ENCODE results near the gene HSD17B2. TPM values are rescaled to one million over a fixed set of nuclear protein-coding genes. Genes with fewer than 3 reads are reported as not detected.

HSD17B2 gene
- total and polyA plus RNA-seq, 7 donors = 0.16 to 0.19 TPM; not detected in 5

GRCh38 chr16:82046941-82047340 is 11.9 kb downstream of the HSD17B2 start:
- DNase-seq (no peak), ATAC-seq (no peak)
- H3K4me3 ChIP-seq = no peak overlapping the region
- H3K9me3 ChIP-seq = no peaks in the 10 kb centered on the region
- intact Hi-C loops (cut with DNase I) = no loop called here
- TF ChIP-seq CTCF (IDR thresholded peaks at IDR 0.05) = no peak
- H3K27me3 ChIP-seq (ENCODE audit: insufficient read depth in 3 of 3, low read length in 2 of 3) = peaks cover 0 to 2% (median 0%) of the 10 kb centered on the region in 3 donors
- no peaks in the 10 kb centered on the region for H3K4me1 ChIP-seq
- H3K36me3 ChIP-seq (ENCODE audit: insufficient read depth in 1 of 2, low read depth in 1 of 2) = no peaks in the 10 kb centered on the region
- H3K27ac ChIP-seq = no peak overlapping the region
- 92 to 96% (median 94%) methylated on average over 2 of the region's 2 CpGs for WGBS, 3 donors

- intact Hi-C loops (cut with DNase I) = no loop called here
- Histone ChIP-seq H3K9me3 (no peaks in the 10 kb centered on the region), H3K4me1 (no peaks in the 10 kb centered on the region), H3K27me3 (ENCODE audit: insufficient read depth in 3 of 3, low read length in 2 of 3) (peaks cover 0 to 2% (median 0%) of the 10 kb centered on the region in 3 donors), H3K4me3 (no peak overlapping the region), H3K27ac (no peak overlapping the region), H3K36me3 (ENCODE audit: insufficient read depth in 1 of 2, low read depth in 1 of 2) (no peaks in the 10 kb centered on the region)
- 85 to 90% (median 90%) methylated on average over 2 of the region's 2 CpGs for WGBS, 3 donors
- no peak for DNase-seq
- no peak for TF ChIP-seq CTCF (IDR thresholded peaks at IDR 0.05)
- no peak for ATAC-seq
These were observed 12.3 kb downstream of the HSD17B2 start for GRCh38 chr16:82047374-82047773.

- no peak for DNase-seq
- no peak for ATAC-seq
- no peak overlapping the region for H3K4me3 ChIP-seq
- intact Hi-C loops (cut with DNase I) = no loop called here
- no peak overlapping the region for H3K27ac ChIP-seq
- no peaks in the 10 kb centered on the region for H3K9me3 ChIP-seq
- H3K27me3 ChIP-seq (ENCODE audit: insufficient read depth in 3 of 3, low read length in 2 of 3) = peaks cover 0 to 2% (median 0%) of the 10 kb centered on the region in 3 donors
- no peaks in the 10 kb centered on the region for H3K4me1 ChIP-seq
- 93 to 95% (median 94%) methylated on average over 2 of the region's 2 CpGs for WGBS, 3 donors
- no peak for TF ChIP-seq CTCF (IDR thresholded peaks at IDR 0.05)
- H3K36me3 ChIP-seq (ENCODE audit: insufficient read depth in 1 of 2, low read depth in 1 of 2) = no peaks in the 10 kb centered on the region
These were observed 12.7 kb downstream of the HSD17B2 start for GRCh38 chr16:82047787-82048186.

GRCh38 chr16:82049484-82049883 is 14.4 kb downstream of the HSD17B2 start:
- ATAC-seq (no peak), DNase-seq (no peak)
- Histone ChIP-seq H3K27me3 (ENCODE audit: insufficient read depth in 3 of 3, low read length in 2 of 3) (peaks cover 0 to 2% (median 2%) of the 10 kb centered on the region in 3 donors), H3K36me3 (ENCODE audit: insufficient read depth in 1 of 2, low read depth in 1 of 2) (no peaks in the 10 kb centered on the region), H3K4me1 (no peaks in the 10 kb centered on the region), H3K4me3 (no peak overlapping the region), H3K27ac (no peak overlapping the region), H3K9me3 (no peaks in the 10 kb centered on the region)
- no peak for TF ChIP-seq CTCF (IDR thresholded peaks at IDR 0.05)
- intact Hi-C loops (cut with DNase I) = no loop called here
- 77 to 92% (median 88%) methylated on average over 1 of the region's 1 CpG for WGBS, 3 donors

- WGBS, 3 donors = 54 to 69% (median 67%) methylated on average over 3 of the region's 3 CpGs
- H3K27ac ChIP-seq = no peak overlapping the region
These were observed 15.5 kb downstream of the HSD17B2 start for GRCh38 chr16:82050506-82050905.

More at GRCh38 chr16:82050506-82050905, 15.5 kb downstream of the HSD17B2 start:
- TF ChIP-seq CTCF (IDR thresholded peaks at IDR 0.05) = no peak
- DNase-seq (no peak), ATAC-seq (no peak)
- H3K4me1 ChIP-seq = no peaks in the 10 kb centered on the region
- no peak overlapping the region for H3K4me3 ChIP-seq
- H3K27me3 ChIP-seq (ENCODE audit: insufficient read depth in 3 of 3, low read length in 2 of 3) = peaks cover 0 to 2% (median 2%) of the 10 kb centered on the region in 3 donors
- H3K36me3 ChIP-seq (ENCODE audit: insufficient read depth in 1 of 2, low read depth in 1 of 2) = no peaks in the 10 kb centered on the region
- intact Hi-C loops (cut with DNase I) = no loop called here
- no peaks in the 10 kb centered on the region for H3K9me3 ChIP-seq

All from psoas muscle (tissue), 8 donors.